Vagina (tissue), 2 donors: Measurements from ENCODE around the gene STX3. TPM values are rescaled to one million over a fixed set of nuclear protein-coding genes. Genes with fewer than 3 reads are reported as not detected.

ENCODE experiments used
- DNase-seq, 2 donors: peaks; one replicate each; pipeline ENCODE4 v3.0.0-alpha.2; 2017; ENCODE audit errors: extremely low spot score in 2 of 2
- H3K27ac ChIP-seq: fragments of 200-600 bp; sonication (generic); one replicate; pipeline ENCODE4 v1.5.1; 2019
- H3K27me3 ChIP-seq: fragments of 200-600 bp; sonication (generic); one replicate; pipeline ENCODE4 v1.5.1; 2019
- H3K36me3 ChIP-seq, 2 donors: fragments of 200-600 bp; sonication (generic); one replicate each; pipeline ENCODE4 v1.5.1; 2017 to 2019
- H3K4me1 ChIP-seq: fragments of 200-600 bp; sonication (generic); one replicate; pipeline ENCODE4 v1.5.1; 2019
- H3K4me3 ChIP-seq, 2 donors: fragments of 200-600 bp; sonication (generic); 1 replicate in 1 of 2; 2 replicates in 1 of 2; pipeline ENCODE4 v1.5.1; 2016 to 2019
- H3K9me3 ChIP-seq: fragments of 200-600 bp; sonication (generic); one replicate; pipeline ENCODE4 v1.5.1; 2019
- POLR2A ChIP-seq, 2 donors: fragments of 450-650 bp; IDR thresholded peaks; one replicate each; pipeline ENCODE4 v1.6.1; 2017; ENCODE audit warnings: antibody characterized with exemption in 2 of 2, mild to moderate bottlenecking in 2 of 2, moderate library complexity in 2 of 2
- POLR2AphosphoS5 ChIP-seq, 2 donors: sonication (generic); formaldehyde crosslinking; IDR thresholded peaks; one replicate each; pipeline ENCODE4 v1.9.0; 2017; ENCODE audit warnings: antibody characterized with exemption in 2 of 2, mild to moderate bottlenecking in 2 of 2, low read depth in 1 of 2; ENCODE audit not compliant: insufficient read depth in 1 of 2
- intact Hi-C: fragments of 100-400 bp; cut with DNase I; formaldehyde crosslinking; loops from one replicate; pipeline ENCODE4 v1.15.1; 2023
- total RNA-seq: library from RNA; depleted of rRNA; stranded (reverse); fragments of >200 nt; gene quantifications from one replicate; pipeline ENCODE4 v1.2.3, GENCODE V29; 2016
- TF ChIP-seq, protein P1 (sequence below), 3 experiments: fragments of 450-650 bp in 2 of 3; fragments of 200-600 bp in 1 of 3; sonication (generic) in 1 of 3; IDR thresholded peaks; one replicate each; pipeline ENCODE4 v1.5.1; 2017 to 2019; ENCODE audit warnings: antibody characterized with exemption in 3 of 3, mild to moderate bottlenecking in 2 of 3, moderate library complexity in 2 of 3

The STX3 gene
- total RNA-seq, 1 donor from 2014 or later = 39.8 TPM

GRCh38 chr11:59727426-59727825 lies 27.8 kb upstream of the STX3 start:
- Histone ChIP-seq H3K9me3 (no peaks in the 10 kb centered on the region), H3K4me3 (no peak overlapping the region), H3K27me3 (no peaks in the 10 kb centered on the region), H3K36me3 (no peaks in the 10 kb centered on the region), H3K4me1 (no peaks in the 10 kb centered on the region), H3K27ac (no peak overlapping the region)
- no peak for DNase-seq
- no peak for TF ChIP-seq POLR2A (IDR thresholded peaks at IDR 0.05)
- no peak for TF ChIP-seq POLR2AphosphoS5 (IDR thresholded peaks at IDR 0.05; ENCODE audit: insufficient read depth in 1 of 2, low read depth in 1 of 2)
- TF ChIP-seq, protein P1, sequence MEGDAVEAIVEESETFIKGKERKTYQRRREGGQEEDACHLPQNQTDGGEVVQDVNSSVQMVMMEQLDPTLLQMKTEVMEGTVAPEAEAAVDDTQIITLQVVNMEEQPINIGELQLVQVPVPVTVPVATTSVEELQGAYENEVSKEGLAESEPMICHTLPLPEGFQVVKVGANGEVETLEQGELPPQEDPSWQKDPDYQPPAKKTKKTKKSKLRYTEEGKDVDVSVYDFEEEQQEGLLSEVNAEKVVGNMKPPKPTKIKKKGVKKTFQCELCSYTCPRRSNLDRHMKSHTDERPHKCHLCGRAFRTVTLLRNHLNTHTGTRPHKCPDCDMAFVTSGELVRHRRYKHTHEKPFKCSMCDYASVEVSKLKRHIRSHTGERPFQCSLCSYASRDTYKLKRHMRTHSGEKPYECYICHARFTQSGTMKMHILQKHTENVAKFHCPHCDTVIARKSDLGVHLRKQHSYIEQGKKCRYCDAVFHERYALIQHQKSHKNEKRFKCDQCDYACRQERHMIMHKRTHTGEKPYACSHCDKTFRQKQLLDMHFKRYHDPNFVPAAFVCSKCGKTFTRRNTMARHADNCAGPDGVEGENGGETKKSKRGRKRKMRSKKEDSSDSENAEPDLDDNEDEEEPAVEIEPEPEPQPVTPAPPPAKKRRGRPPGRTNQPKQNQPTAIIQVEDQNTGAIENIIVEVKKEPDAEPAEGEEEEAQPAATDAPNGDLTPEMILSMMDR (IDR thresholded peaks at IDR 0.05) = no peak
- intact Hi-C loops = no loop called here

GRCh38 chr11:59728154-59728553 lies 27.0 kb upstream of the STX3 start:
- Histone ChIP-seq H3K27me3 (no peaks in the 10 kb centered on the region), H3K9me3 (no peaks in the 10 kb centered on the region), H3K36me3 (no peaks in the 10 kb centered on the region), H3K4me3 (no peak overlapping the region), H3K4me1 (no peaks in the 10 kb centered on the region), H3K27ac (no peak overlapping the region)
- no peak for DNase-seq
- TF ChIP-seq, protein P1 (IDR thresholded peaks at IDR 0.05) = no peak
- TF ChIP-seq POLR2AphosphoS5 (IDR thresholded peaks at IDR 0.05; ENCODE audit: insufficient read depth in 1 of 2, low read depth in 1 of 2) (no peak), POLR2A (IDR thresholded peaks at IDR 0.05) (no peak)
- intact Hi-C loops = no loop called here

- Histone ChIP-seq H3K27ac (no peak overlapping the region), H3K4me1 (no peaks in the 10 kb centered on the region), H3K36me3 (no peaks in the 10 kb centered on the region), H3K4me3 (no peak overlapping the region), H3K9me3 (no peaks in the 10 kb centered on the region), H3K27me3 (no peaks in the 10 kb centered on the region)
- intact Hi-C loops = no loop called here
- TF ChIP-seq, protein P1 (IDR thresholded peaks at IDR 0.05) = no peak
- TF ChIP-seq POLR2A (IDR thresholded peaks at IDR 0.05) (no peak), POLR2AphosphoS5 (IDR thresholded peaks at IDR 0.05; ENCODE audit: insufficient read depth in 1 of 2, low read depth in 1 of 2) (no peak)
- no peak for DNase-seq
Observed at GRCh38 chr11:59728913-59729312, 26.3 kb upstream of the STX3 start.

- Histone ChIP-seq H3K27ac (no peak overlapping the region), H3K36me3 (no peaks in the 10 kb centered on the region), H3K9me3 (no peaks in the 10 kb centered on the region), H3K4me1 (no peaks in the 10 kb centered on the region), H3K4me3 (no peak overlapping the region), H3K27me3 (no peaks in the 10 kb centered on the region)
- TF ChIP-seq POLR2A (IDR thresholded peaks at IDR 0.05) (no peak), POLR2AphosphoS5 (IDR thresholded peaks at IDR 0.05; ENCODE audit: insufficient read depth in 1 of 2, low read depth in 1 of 2) (no peak)
- TF ChIP-seq, protein P1 (IDR thresholded peaks at IDR 0.05) = no peak
- intact Hi-C loops = no loop called here
- no peak for DNase-seq
Observed at GRCh38 chr11:59729834-59730233, 25.3 kb upstream of the STX3 start.

DNA sequence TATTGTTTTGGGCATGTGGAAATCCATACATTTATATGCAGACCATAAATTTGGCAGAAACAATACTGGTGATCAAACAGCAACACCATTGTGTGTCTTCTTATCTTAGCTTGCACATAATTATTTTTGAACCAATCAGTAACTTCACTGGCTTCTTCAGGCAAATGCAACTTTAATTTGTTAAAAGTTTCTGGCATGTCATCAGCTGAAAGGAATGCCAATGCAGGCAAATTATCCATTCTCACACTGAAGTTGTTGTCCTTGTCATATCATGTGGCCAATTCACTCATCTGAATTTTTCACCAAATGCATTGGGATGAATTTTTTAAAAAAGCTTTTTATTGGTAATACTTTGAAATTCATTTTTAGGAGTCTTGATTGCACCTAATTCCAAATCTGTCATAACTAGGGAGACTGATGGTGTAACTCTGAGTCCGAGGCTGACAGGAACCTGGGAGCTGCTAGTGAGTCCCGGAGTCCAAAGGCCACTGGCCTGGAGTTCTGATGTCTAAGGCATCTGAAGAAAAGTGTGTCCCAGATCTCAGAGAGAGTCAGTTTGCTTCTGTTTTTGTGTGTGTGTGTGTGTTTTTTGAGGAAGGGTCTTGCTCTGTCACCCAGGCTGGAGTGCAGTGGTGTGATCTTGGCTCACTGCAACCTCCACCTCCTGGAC lies 24.1 kb upstream of the STX3 start:
- Histone ChIP-seq H3K36me3 (no peaks in the 10 kb centered on the region), H3K27me3 (no peaks in the 10 kb centered on the region), H3K27ac (no peak overlapping the region), H3K4me1 (no peaks in the 10 kb centered on the region), H3K4me3 (no peak overlapping the region), H3K9me3 (no peaks in the 10 kb centered on the region)
- TF ChIP-seq, protein P1 (IDR thresholded peaks at IDR 0.05) = no peak
- TF ChIP-seq POLR2A (IDR thresholded peaks at IDR 0.05) (no peak), POLR2AphosphoS5 (IDR thresholded peaks at IDR 0.05; ENCODE audit: insufficient read depth in 1 of 2, low read depth in 1 of 2) (no peak)
- no peak for DNase-seq
- intact Hi-C loops = no loop called here
